GM12872 (cell line): Measurements from ENCODE around the gene RIGI.

Experiments used
- CTCF ChIP-seq: IDR thresholded peaks from 3 replicates; pipeline ENCODE4 v1.5.1; 2011; ENCODE audit warnings: low read depth, mild to moderate bottlenecking, low read length, moderate library complexity; ENCODE audit not compliant: insufficient read depth

The RIGI gene

GRCh38 chr9:32524892-32525708, 896 bp downstream of the RIGI start:
- TF ChIP-seq CTCF, result no peak

GRCh38 chr9:32523910-32524309, 2.1 kb downstream of the RIGI start:
- no peak for TF ChIP-seq CTCF

- TF ChIP-seq CTCF, result no peak
Measured at GRCh38 chr9:32518276-32518675, 7.7 kb downstream of the RIGI start.

GRCh38 chr9:32516241-32516640, 9.8 kb downstream of the RIGI start:
- TF ChIP-seq CTCF, result no peak

- no peak for TF ChIP-seq CTCF
Measured at GRCh38 chr9:32508728-32509127, 17.3 kb downstream of the RIGI start.

GRCh38 chr9:32503008-32503407, 23.0 kb downstream of the RIGI start:
- TF ChIP-seq CTCF, result no peak

- no peak for TF ChIP-seq CTCF
Measured at GRCh38 chr9:32502464-32502863, 23.5 kb downstream of the RIGI start.
